NCI-H82 (cell line): ENCODE data around the gene GNAZ.
A peak's percentile ranks its signal among the peaks of the same experiment; 100 is the strongest.

Experiments used
- DNase-seq: peaks from one replicate; lab custom pipeline; 2025; lab: John Stamatoyannopoulos, UW

Gene GNAZ

GRCh38 chr22:23119494-23120414 lies 49.4 kb downstream of the GNAZ start:
- DNase-seq = no peak

GRCh38 chr22:23120415-23120899 lies 50.1 kb downstream of the GNAZ start:
- no peak for DNase-seq

- no peak for DNase-seq
Measured at GRCh38 chr22:23121000-23121421, 50.7 kb downstream of the GNAZ start.

GRCh38 chr22:23121424-23121823 lies 51.1 kb downstream of the GNAZ start:
- no peak for DNase-seq

GRCh38 chr22:23122216-23122957 lies 52.1 kb downstream of the GNAZ start:
- no peak for DNase-seq

GRCh38 chr22:23122992-23123803 lies 52.9 kb downstream of the GNAZ start:
- no peak for DNase-seq

- DNase-seq = no peak
Measured at GRCh38 chr22:23123804-23124254, 53.5 kb downstream of the GNAZ start.

- no peak for DNase-seq
Measured at GRCh38 chr22:23124611-23125511, 54.5 kb downstream of the GNAZ start.

GRCh38 chr22:23125512-23126103 lies 55.3 kb downstream of the GNAZ start:
- no peak for DNase-seq

GRCh38 chr22:23126165-23127054 lies 56.1 kb downstream of the GNAZ start:
- no peak for DNase-seq

GRCh38 chr22:23127055-23127756 lies 56.9 kb downstream of the GNAZ start:
- DNase-seq = no peak

- no peak for DNase-seq
Measured at GRCh38 chr22:23127788-23128187, 57.5 kb downstream of the GNAZ start.

GRCh38 chr22:23128269-23129108 lies 58.2 kb downstream of the GNAZ start:
- peak; percentile 96 for DNase-seq

GRCh38 chr22:23129149-23129548 lies 58.8 kb downstream of the GNAZ start:
- DNase-seq = no peak

- DNase-seq = no peak
Measured at GRCh38 chr22:23130697-23131096, 60.4 kb downstream of the GNAZ start.

- no peak for DNase-seq
Measured at GRCh38 chr22:23131931-23132330, 61.6 kb downstream of the GNAZ start.

GRCh38 chr22:23132376-23133091 lies 62.2 kb downstream of the GNAZ start:
- no peak for DNase-seq
